Tibial artery (tissue), 4 donors: Measurements from ENCODE around the gene ETV6.

Experiments
- DNase-seq, 2 donors: peaks; one replicate each; pipeline ENCODE4 v3.0.0-alpha.2; 2019
- H3K27ac ChIP-seq, 2 donors: fragments of 200-600 bp; sonication (generic) in 1 of 2; 1 replicate in 1 of 2; 2 replicates in 1 of 2; pipeline ENCODE4 v1.5.1; 2018 to 2019; ENCODE audit warnings: mild to moderate bottlenecking in 1 of 2
- H3K27me3 ChIP-seq, 2 donors: fragments of 200-600 bp; sonication (generic) in 1 of 2; one replicate each; pipeline versions ENCODE4 v1.5.1 to v1.6.0; 2016 to 2019
- H3K36me3 ChIP-seq, 3 donors: fragments of 200-600 bp; sonication (generic) in 2 of 3; one replicate each; pipeline ENCODE4 v1.5.1; 2016 to 2019; ENCODE audit warnings: mild to moderate bottlenecking in 2 of 3
- H3K4me1 ChIP-seq, 4 donors: fragments of 200-600 bp; sonication (generic) in 2 of 4; 1 replicate in 3 of 4; 2 replicates in 1 of 4; pipeline ENCODE4 v1.5.1; 2016 to 2019
- H3K4me3 ChIP-seq, 2 donors: fragments of 200-600 bp; sonication (generic) in 1 of 2; 1 replicate in 1 of 2; 2 replicates in 1 of 2; pipeline ENCODE4 v1.5.1; 2018 to 2019; ENCODE audit warnings: mild to moderate bottlenecking in 2 of 2
- H3K9me3 ChIP-seq, 3 donors: fragments of 200-600 bp; sonication (generic) in 1 of 3; one replicate each; pipeline ENCODE4 v1.5.1; 2016 to 2019
- CTCF ChIP-seq, 2 experiments: fragments of 200-600 bp in 1 of 2; fragments of 450-650 bp in 1 of 2; IDR thresholded peaks; one replicate each; pipeline ENCODE4 v1.5.1; 2017 to 2019; ENCODE audit warnings: antibody characterized with exemption in 2 of 2, mild to moderate bottlenecking in 1 of 2, moderate library complexity in 1 of 2
- intact Hi-C: fragments of 100-400 bp; cut with DNase I; formaldehyde crosslinking; loops from one replicate; pipeline ENCODE4 v1.15.0; 2023; ENCODE audit warnings: low total_unique reads

The ETV6 gene

GRCh38 chr12:11754256-11754655 lies 104.8 kb downstream of the ETV6 start:
- Histone ChIP-seq H3K4me1 (peaks cover 0 to 95% (median 69%) of the 10 kb centered on the region in 4 donors), H3K36me3 (peaks cover 0 to 14% (median 0%) of the 10 kb centered on the region in 3 donors), H3K27ac (peak overlapping the region; percentile 84), H3K9me3 (no peaks in the 10 kb centered on the region), H3K27me3 (no peaks in the 10 kb centered on the region), H3K4me3 (no peak overlapping the region)
- intact Hi-C loops, result no loop called here
- no peak for DNase-seq
- TF ChIP-seq CTCF (IDR thresholded peaks at IDR 0.05), result no peak

- intact Hi-C loops, result no loop called here
- no peak for TF ChIP-seq CTCF (IDR thresholded peaks at IDR 0.05)
- H3K9me3 ChIP-seq, result no peaks in the 10 kb centered on the region
- no peak for DNase-seq
- H3K27me3 ChIP-seq, result no peaks in the 10 kb centered on the region
- peak overlapping the region in 1 of 2 donors; percentile 3 for H3K4me3 ChIP-seq
- peaks cover 0 to 97% (median 71%) of the 10 kb centered on the region in 4 donors for H3K4me1 ChIP-seq
- peak overlapping the region; percentile 84 for H3K27ac ChIP-seq
- H3K36me3 ChIP-seq, result peaks cover 0 to 14% (median 0%) of the 10 kb centered on the region in 3 donors
Measured at GRCh38 chr12:11755302-11755930, 105.9 kb downstream of the ETV6 start.

GRCh38 chr12:11756022-11756421 lies 106.5 kb downstream of the ETV6 start:
- intact Hi-C loops, result no loop called here
- no peak for TF ChIP-seq CTCF (IDR thresholded peaks at IDR 0.05)

DNA sequence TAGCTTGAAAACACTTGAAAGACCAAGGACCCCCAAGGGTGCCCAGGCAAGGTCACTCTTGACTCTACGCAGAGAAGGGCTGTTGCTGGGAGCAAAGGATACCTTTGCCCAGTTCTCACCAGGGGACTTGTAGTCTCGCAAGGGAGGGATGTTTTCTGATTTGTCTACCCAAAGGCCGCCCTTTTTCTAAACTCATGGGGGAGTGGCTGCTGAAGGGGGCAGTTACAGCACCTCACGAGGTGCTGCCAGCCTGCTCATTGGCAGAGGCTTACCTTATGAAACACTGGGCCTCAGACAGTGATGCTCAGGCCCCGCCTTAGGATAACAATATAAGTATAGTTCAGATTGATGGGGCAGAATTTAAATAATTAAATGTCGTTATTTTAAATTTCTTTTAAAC lies 107.0 kb downstream of the ETV6 start:
- Histone ChIP-seq H3K36me3 (peaks cover 0 to 14% (median 0%) of the 10 kb centered on the region in 3 donors), H3K4me3 (no peak overlapping the region), H3K9me3 (no peaks in the 10 kb centered on the region), H3K27me3 (no peaks in the 10 kb centered on the region), H3K4me1 (peaks cover 0 to 96% (median 71%) of the 10 kb centered on the region in 4 donors), H3K27ac (peak overlapping the region; percentile 84)
- no peak for TF ChIP-seq CTCF (IDR thresholded peaks at IDR 0.05)
- no peak for DNase-seq
- intact Hi-C loops, result no loop called here

More at GRCh38 chr12:11756022-11756421, 106.5 kb downstream of the ETV6 start:
- DNase-seq, result no peak
- peaks cover 0 to 96% (median 70%) of the 10 kb centered on the region in 4 donors for H3K4me1 ChIP-seq
- H3K9me3 ChIP-seq, result no peaks in the 10 kb centered on the region
- peak overlapping the region in 1 of 2 donors; percentile 3 for H3K4me3 ChIP-seq
- peak overlapping the region; percentile 84 for H3K27ac ChIP-seq
- H3K36me3 ChIP-seq, result peaks cover 0 to 14% (median 0%) of the 10 kb centered on the region in 3 donors
- H3K27me3 ChIP-seq, result no peaks in the 10 kb centered on the region

GRCh38 chr12:11757095-11757494 lies 107.6 kb downstream of the ETV6 start:
- H3K4me1 ChIP-seq, result peaks cover 0 to 97% (median 73%) of the 10 kb centered on the region in 4 donors
- no peak for DNase-seq
- peak overlapping the region; percentile 84 for H3K27ac ChIP-seq
- no peak overlapping the region for H3K4me3 ChIP-seq
- peaks cover 0 to 14% (median 0%) of the 10 kb centered on the region in 3 donors for H3K36me3 ChIP-seq
- intact Hi-C loops, result no loop called here
- no peaks in the 10 kb centered on the region for H3K9me3 ChIP-seq
- H3K27me3 ChIP-seq, result no peaks in the 10 kb centered on the region
- TF ChIP-seq CTCF (IDR thresholded peaks at IDR 0.05), result no peak
